GM12864 (cell line): ENCODE measurements around the gene BATF.

Source experiments
- DNase-seq: peaks from one replicate; pipeline ENCODE4 v3.0.0-alpha.2; 2011; ENCODE audit warnings: low read depth
- H3K4me3 ChIP-seq: 2 replicates; pipeline ENCODE4 v1.5.1; 2011; ENCODE audit warnings: mild to moderate bottlenecking, low read depth, low read length, control low read depth
- CTCF ChIP-seq: IDR thresholded peaks from 2 replicates; pipeline ENCODE4 v1.5.1; 2011; ENCODE audit warnings: low read depth, mild to moderate bottlenecking, moderate library complexity, low read length, control low read depth, inconsistent platforms; ENCODE audit errors: missing control alignments

The BATF gene

DNA sequence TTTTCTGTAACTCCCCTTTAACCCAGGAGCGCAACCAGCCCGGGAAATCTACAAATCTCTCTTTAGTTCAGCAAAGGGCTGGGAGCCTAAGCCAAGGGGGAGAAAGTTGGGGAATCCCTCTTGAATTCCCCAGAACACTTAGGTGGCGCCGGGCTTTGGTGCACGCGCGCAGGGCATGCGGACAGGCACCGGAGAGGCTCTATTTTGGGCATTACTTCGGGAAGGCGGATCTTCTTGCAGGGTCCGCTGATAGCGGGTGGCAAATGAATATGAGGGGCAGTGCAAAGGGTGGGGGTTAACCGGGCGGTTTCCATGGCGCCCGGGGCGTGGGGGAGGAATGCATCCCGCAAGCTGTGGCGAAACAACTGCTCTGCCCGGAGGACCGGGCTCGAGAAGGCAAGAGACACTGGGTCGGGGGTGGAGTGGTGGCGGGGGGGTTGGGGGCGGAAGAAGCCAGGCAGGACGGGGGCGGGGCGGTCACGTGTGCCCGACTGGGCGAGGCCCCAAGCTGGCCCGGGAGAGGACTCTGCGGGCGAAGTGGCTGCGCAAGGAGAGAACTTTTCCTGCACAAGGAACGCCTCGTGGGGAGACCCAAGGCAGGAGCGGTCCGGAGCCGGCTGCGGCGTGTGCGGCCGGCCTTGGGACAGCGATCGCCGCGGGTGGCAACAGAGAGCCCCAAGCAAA, 56.0 kb downstream of the BATF start, which contains the start of gene FLVCR2:
TSS of gene FLVCR2 (plus strand) at position 519 of the 684 bp plus-strand sequence. CDS start 353 bp downstream, outside the sequence.
- no peak for TF ChIP-seq CTCF
- no peak for DNase-seq
- peak within 1 kb of the TSS; percentile 63 for H3K4me3 ChIP-seq

- no peak for TF ChIP-seq CTCF
- no peak for DNase-seq
These were observed 56.6 kb downstream of the BATF start for GRCh38 chr14:75578786-75579337.

GRCh38 chr14:75579338-75579864, 57.1 kb downstream of the BATF start:
- DNase-seq = no peak
- no peak for TF ChIP-seq CTCF
- H3K4me3 ChIP-seq = no peak overlapping the region; the same call in 1 of the 2 replicates

More at GRCh38 chr14:75578786-75579337, 56.6 kb downstream of the BATF start:
- peak overlapping the region; percentile 63 for H3K4me3 ChIP-seq

- no peak for DNase-seq
- TF ChIP-seq CTCF = no peak
- no peak overlapping the region for H3K4me3 ChIP-seq
These were observed 57.6 kb downstream of the BATF start for GRCh38 chr14:75579882-75580281.

GRCh38 chr14:75587388-75587787, 65.1 kb downstream of the BATF start:
- DNase-seq = no peak
- TF ChIP-seq CTCF = no peak
- no peak overlapping the region for H3K4me3 ChIP-seq

- DNase-seq = no peak
- H3K4me3 ChIP-seq = no peak overlapping the region
- no peak for TF ChIP-seq CTCF
These were observed 67.7 kb downstream of the BATF start for GRCh38 chr14:75589931-75590330.
